HG02981 (cell line): Measurements from ENCODE around the gene MUC5B.
"Not testable (repeated sequence)": the region's sequence is repeated elsewhere in the genome, so short reads cannot be mapped to it uniquely, and the experiment has no call there.

Source experiments
- ATAC-seq: cut with Tn5 transposase; IDR thresholded peaks from one replicate; pipeline ENCODE4 v1.9.1; 2021; ENCODE audit warnings: mild to moderate bottlenecking, moderate library complexity; ENCODE audit not compliant: unreplicated experiment

The MUC5B gene

DNA sequence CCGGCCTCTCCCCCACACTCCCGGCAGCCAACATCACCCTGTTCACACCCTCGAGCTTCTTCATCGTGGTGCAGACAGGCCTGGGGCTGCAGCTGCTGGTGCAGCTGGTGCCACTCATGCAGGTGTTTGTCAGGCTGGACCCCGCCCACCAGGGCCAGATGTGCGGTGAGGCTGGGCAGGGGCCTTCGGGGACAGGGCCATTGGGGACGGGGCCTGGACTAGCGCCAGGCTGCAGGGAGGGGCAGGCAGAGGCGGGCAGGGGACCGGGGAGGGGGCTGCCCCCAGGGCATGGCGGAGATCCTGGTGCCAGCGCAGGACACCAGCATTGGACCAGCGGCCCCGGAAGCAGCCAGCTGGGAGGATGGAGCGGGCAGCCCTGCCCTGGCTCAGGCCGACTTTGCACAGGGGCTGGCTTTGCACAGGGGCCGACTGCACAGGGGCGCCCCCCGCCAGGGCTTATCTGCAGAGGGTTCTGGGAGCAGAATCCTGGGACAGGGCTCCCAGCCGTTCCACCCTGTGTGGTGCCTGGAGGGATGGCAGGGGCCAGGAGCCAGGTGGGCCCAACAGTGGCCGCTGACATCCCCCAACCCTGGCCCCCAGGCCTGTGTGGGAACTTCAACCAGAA is 8.6 kb downstream of the MUC5B start:
- ATAC-seq = no peak

- no peak for ATAC-seq
Measured at GRCh38 chr11:1232021-1232882, 9.4 kb downstream of the MUC5B start.

- ATAC-seq = no peak
Measured at GRCh38 chr11:1232883-1233321, 10.0 kb downstream of the MUC5B start.

DNA sequence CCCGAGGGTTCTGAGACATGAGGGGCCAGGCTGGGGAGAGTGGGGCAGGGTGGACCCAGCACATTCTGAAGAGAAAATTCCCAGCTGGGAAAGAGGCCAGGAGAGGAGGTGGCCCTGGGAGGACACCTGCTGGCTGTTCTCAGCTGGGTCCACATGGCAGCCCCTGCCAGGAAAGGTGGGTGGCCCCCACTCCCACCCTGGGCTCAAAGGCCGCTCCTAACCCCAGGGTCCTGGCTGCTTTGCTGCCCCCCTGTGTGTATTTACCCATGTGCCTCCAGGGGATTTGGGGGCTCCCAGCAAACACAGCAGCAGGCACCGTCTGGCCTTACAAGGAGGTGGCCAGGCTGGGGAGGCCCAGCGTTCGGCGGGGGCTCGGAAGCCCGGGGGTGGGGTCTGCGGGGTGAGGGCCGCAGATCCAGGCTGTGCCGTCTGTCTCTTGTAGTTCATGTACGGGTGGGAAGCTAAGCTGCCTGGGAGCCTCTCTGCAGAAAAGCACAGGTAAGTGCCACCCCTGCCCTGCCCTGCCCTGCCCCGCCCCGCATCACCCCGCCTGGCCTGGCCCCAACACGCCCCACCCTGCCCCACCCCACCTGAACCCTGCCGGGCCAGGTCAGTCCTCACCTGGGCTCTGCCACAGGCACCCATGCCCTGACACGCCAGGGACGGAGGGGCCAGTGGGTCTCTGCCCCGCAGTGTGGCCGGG is 10.6 kb downstream of the MUC5B start:
- ATAC-seq = no peak

GRCh38 chr11:1234054-1234720 is 11.3 kb downstream of the MUC5B start:
- ATAC-seq = no peak

GRCh38 chr11:1234771-1235305 is 12.0 kb downstream of the MUC5B start:
- no peak for ATAC-seq

GRCh38 chr11:1235306-1235900 is 12.5 kb downstream of the MUC5B start:
- ATAC-seq = no peak

DNA sequence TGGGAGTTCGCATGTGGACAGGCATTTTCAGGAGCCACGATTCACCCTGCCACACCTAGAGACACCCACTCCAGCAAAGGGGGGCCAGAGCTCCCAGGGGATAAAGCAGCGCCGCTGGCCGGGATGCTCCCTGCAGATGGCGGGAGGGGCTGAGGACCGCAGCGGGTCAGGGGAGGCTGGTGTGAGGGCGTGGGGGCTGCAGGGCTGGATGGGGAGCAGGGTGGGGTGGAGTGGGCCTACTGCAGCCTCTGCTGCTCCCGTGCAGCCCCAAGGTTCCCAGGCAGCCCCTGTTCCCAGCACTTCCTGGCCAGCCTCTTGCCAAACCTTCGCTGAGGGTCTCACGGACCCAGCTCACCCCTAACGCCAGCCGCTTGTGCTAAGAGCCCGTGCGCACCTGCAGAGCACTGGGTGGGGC is 13.0 kb downstream of the MUC5B start:
- no peak for ATAC-seq

- no peak for ATAC-seq
Measured at GRCh38 chr11:1236316-1237127, 13.7 kb downstream of the MUC5B start.

- ATAC-seq = no peak
Measured at GRCh38 chr11:1237128-1237580, 14.3 kb downstream of the MUC5B start.

GRCh38 chr11:1237851-1238250 is 15.0 kb downstream of the MUC5B start:
- no peak for ATAC-seq

DNA sequence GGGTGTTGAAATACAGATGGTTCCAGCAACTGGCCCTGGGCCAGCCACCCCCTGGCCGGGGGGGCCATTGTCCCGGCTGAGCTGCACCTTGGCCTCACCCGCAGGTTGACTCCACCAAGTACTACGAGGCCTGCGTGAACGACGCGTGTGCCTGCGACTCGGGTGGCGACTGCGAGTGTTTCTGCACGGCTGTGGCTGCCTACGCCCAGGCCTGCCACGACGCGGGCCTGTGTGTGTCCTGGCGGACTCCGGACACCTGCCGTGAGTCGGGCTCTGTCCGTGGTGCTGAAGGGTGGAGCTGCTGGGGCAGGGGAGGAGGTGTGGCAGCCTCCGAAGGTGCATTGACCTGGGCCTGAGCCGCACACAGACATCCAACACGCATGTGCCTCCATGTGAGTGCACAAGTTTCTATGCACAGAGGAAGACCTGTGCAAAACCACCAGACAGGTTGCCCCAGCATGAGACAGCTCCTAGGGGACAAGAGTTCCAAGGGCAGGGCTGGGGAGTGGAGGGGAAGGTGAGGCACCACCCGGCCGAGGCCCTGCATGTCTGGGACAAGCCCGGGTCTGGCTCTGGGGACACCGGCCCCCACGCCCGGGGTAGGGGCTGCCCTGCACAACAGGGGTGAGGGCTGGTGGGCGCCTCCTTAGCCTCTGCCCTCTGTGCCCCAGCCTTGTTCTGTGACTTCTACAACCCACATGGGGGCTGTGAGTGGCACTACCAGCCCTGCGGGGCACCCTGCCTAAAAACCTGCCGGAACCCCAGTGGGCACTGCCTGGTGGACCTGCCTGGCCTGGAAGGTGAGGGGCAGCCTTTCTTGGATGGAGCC is 16.1 kb downstream of the MUC5B start:
- no peak for ATAC-seq

- no peak for ATAC-seq
Measured at GRCh38 chr11:1239596-1240205, 16.8 kb downstream of the MUC5B start.

- ATAC-seq = no peak
Measured at GRCh38 chr11:1240771-1241170, 17.9 kb downstream of the MUC5B start.

DNA sequence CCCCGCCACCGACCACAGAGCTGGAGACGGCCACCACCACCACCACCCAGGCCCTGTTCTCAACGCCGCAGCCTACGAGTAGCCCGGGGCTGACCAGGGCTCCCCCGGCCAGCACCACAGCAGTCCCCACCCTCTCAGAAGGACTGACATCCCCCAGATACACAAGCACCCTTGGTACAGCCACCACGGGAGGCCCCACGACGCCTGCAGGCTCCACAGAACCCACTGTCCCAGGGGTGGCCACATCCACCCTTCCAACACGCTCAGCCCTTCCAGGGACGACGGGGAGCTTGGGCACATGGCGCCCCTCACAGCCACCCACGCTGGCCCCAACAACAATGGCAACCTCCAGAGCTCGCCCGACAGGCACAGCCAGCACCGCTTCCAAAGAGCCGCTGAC is 18.8 kb downstream of the MUC5B start:
- ATAC-seq = no peak

DNA sequence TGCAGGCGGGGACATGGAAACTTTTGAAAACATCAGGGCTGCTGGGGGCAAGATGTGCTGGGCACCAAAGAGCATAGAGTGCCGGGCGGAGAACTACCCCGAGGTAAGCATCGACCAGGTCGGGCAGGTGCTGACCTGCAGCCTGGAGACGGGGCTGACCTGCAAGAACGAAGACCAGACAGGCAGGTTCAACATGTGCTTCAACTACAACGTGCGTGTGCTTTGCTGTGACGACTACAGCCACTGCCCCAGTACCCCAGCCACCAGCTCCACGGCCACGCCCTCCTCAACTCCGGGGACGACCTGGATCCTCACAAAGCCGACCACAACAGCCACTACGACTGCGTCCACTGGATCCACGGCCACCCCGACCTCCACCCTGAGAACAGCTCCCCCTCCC is 19.4 kb downstream of the MUC5B start:
- ATAC-seq = no peak

GRCh38 chr11:1242751-1243150 is 19.9 kb downstream of the MUC5B start:
- not testable (repeated sequence) for ATAC-seq

GRCh38 chr11:1243521-1243920 is 20.7 kb downstream of the MUC5B start:
- ATAC-seq = not testable (repeated sequence)
